OCI-LY1 (cell line): ENCODE data around the gene RAE1.
"Not testable (repeated sequence)": the region's sequence is repeated elsewhere in the genome, so short reads cannot be mapped to it uniquely, and the experiment has no call there.

Source experiments
- H2AFZ ChIP-seq: fragments of 200-600 bp; sonication (generic), shearing (Covaris generic); 2 replicates; pipeline ENCODE4 v1.6.0; 2014; ENCODE audit warnings: antibody characterized with exemption, mild to moderate bottlenecking, low read length
- H3F3A ChIP-seq: fragments of 200-600 bp; sonication (generic), shearing (Covaris generic); 2 replicates; pipeline ENCODE4 v1.6.0; 2014; ENCODE audit warnings: mild to moderate bottlenecking, antibody characterized with exemption, low read length, moderate library complexity; ENCODE audit not compliant: insufficient read depth
- H3K27ac ChIP-seq: fragments of 200-600 bp; sonication (generic); 2 replicates; pipeline ENCODE4 v1.5.1; 2014; ENCODE audit warnings: low read length, mixed run types, mild to moderate bottlenecking, low read depth; ENCODE audit not compliant: poor library complexity, severe bottlenecking
- H3K27me3 ChIP-seq: fragments of 200-600 bp; sonication (generic); 2 replicates; pipeline ENCODE4 v1.6.0; 2014; ENCODE audit warnings: antibody characterized with exemption, mild to moderate bottlenecking, low read length, moderate library complexity; ENCODE audit not compliant: insufficient read depth
- H3K36me3 ChIP-seq: fragments of 200-600 bp; sonication (generic); 2 replicates; pipeline ENCODE4 v1.6.1; 2014; ENCODE audit warnings: mild to moderate bottlenecking, antibody characterized with exemption, low read length, moderate library complexity, mixed read lengths; ENCODE audit not compliant: insufficient read depth
- H3K4me1 ChIP-seq: fragments of 200-600 bp; sonication (generic); 2 replicates; pipeline ENCODE4 v1.5.1; 2014; ENCODE audit warnings: mild to moderate bottlenecking, low read length, moderate library complexity; ENCODE audit not compliant: insufficient read depth, severe bottlenecking
- H3K4me2 ChIP-seq: fragments of 200-600 bp; sonication (generic), shearing (Covaris generic); 2 replicates; pipeline ENCODE4 v1.6.1; 2014; ENCODE audit warnings: low read length
- H3K4me3 ChIP-seq: fragments of 200-600 bp; sonication (generic); 2 replicates; pipeline ENCODE4 v1.5.1; 2014; ENCODE audit warnings: low read length, low read depth, mild to moderate bottlenecking, mixed read lengths; ENCODE audit not compliant: poor library complexity, severe bottlenecking
- H3K79me2 ChIP-seq: fragments of 200-600 bp; shearing (Covaris generic); 2 replicates; pipeline ENCODE4 v1.6.1; 2016; ENCODE audit warnings: mixed run types, low read length, mixed read lengths; ENCODE audit not compliant: insufficient read depth
- H3K9ac ChIP-seq: fragments of 200-600 bp; sonication (generic), shearing (Covaris generic); 2 replicates; pipeline ENCODE4 v1.6.1; 2014; ENCODE audit warnings: mild to moderate bottlenecking, low read length, mixed read lengths
- H3K9me2 ChIP-seq: fragments of 200-600 bp; sonication (generic), shearing (Covaris generic); 2 replicates; pipeline ENCODE4 v1.6.1; 2014; ENCODE audit warnings: low read depth, mild to moderate bottlenecking, low read length, mixed read lengths
- H3K9me3 ChIP-seq: fragments of 200-600 bp; shearing (Covaris generic); 2 replicates; pipeline ENCODE4 v1.6.1; 2014; ENCODE audit warnings: low read length, mixed read lengths
- H4K20me1 ChIP-seq: fragments of 200-600 bp; sonication (generic), shearing (Covaris generic); 2 replicates; pipeline ENCODE4 v1.6.0; 2016; ENCODE audit warnings: mild to moderate bottlenecking, low read length; ENCODE audit not compliant: insufficient read depth
- EZH2 ChIP-seq: fragments of 200-600 bp; sonication (generic), shearing (Covaris generic); IDR thresholded peaks from 2 replicates; pipeline ENCODE4 v1.8.0; 2017; ENCODE audit warnings: borderline replicate concordance, mixed run types, mild to moderate bottlenecking, antibody characterized with exemption, low read length, moderate library complexity, mixed read lengths
- TF ChIP-seq, protein P1 (sequence below): fragments of 200-600 bp; sonication (generic), shearing (Covaris generic); IDR thresholded peaks from 2 replicates; pipeline ENCODE4 v1.5.1; 2017; ENCODE audit warnings: mild to moderate bottlenecking, antibody characterized with exemption, low read length, moderate library complexity, mixed read lengths

Gene RAE1

DNA sequence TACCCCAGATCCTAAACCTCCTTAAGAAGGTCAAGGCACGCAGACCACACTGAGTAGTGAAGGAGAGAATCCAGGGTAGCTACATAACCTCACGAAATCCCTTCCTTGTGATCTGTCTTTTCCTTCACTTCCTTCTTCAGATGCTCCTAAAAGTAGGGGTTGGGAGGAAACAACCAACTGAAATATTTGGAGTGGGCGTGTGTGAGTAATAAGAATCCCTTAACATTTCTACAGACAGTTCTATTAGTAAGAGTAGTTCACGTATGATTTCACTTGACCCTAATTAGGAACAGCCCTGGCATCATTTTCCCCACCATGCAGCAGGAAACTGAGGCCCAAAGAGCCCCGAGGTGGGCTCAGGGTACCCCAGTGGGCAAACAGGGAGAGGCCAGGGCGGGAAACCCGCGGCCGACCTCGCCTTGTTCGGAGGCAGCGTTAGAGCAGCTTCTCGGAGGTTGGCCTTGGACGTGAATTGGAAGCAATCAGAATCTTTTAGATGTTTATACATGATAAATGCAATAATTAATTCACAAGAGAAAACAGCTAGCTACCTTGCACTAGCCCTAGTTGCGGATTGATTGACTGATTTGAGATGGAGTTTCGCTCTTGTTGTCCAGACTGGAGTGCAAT, 859 bp upstream of the RAE1 start:
- H3K4me3 ChIP-seq, result no peak overlapping the region
- no peak overlapping the region for H3K9ac ChIP-seq
- H2AFZ ChIP-seq, result no peak overlapping the region
- H3K9me2 ChIP-seq, result no peaks in the 10 kb centered on the region
- TF ChIP-seq, protein P1, sequence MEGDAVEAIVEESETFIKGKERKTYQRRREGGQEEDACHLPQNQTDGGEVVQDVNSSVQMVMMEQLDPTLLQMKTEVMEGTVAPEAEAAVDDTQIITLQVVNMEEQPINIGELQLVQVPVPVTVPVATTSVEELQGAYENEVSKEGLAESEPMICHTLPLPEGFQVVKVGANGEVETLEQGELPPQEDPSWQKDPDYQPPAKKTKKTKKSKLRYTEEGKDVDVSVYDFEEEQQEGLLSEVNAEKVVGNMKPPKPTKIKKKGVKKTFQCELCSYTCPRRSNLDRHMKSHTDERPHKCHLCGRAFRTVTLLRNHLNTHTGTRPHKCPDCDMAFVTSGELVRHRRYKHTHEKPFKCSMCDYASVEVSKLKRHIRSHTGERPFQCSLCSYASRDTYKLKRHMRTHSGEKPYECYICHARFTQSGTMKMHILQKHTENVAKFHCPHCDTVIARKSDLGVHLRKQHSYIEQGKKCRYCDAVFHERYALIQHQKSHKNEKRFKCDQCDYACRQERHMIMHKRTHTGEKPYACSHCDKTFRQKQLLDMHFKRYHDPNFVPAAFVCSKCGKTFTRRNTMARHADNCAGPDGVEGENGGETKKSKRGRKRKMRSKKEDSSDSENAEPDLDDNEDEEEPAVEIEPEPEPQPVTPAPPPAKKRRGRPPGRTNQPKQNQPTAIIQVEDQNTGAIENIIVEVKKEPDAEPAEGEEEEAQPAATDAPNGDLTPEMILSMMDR, result no peak
- no peak for TF ChIP-seq EZH2
- H3K9me3 ChIP-seq, result no peaks in the 10 kb centered on the region
- no peak overlapping the region for H3K4me2 ChIP-seq
- no peaks in the 10 kb centered on the region for H3F3A ChIP-seq
- H3K4me1 ChIP-seq, result peaks cover 17% of the 10 kb centered on the region
- H3K79me2 ChIP-seq, result peaks cover 27% of the 10 kb centered on the region
- H3K27ac ChIP-seq, result no peak overlapping the region
- H3K36me3 ChIP-seq, result peaks cover 29% of the 10 kb centered on the region
- H4K20me1 ChIP-seq, result no peaks in the 10 kb centered on the region
- no peaks in the 10 kb centered on the region for H3K27me3 ChIP-seq

DNA sequence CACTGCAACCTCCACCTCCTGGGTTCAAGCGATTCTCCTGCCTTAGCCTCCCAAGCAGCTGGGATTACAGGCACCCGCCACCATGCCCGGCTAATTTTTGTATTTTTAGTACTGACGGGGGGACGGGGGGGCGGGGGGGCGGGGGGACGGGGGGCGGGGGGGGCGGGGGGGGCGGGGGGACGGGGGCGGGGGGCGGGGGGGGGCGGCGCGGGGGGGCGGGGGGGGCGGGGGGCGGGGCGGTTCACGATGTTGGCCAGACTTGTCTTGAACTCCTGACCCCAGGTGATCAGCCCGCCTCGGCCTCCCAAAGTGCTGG, 371 bp upstream of the RAE1 start:
- Histone ChIP-seq H3K4me3 (peak overlapping the region; percentile 99), H3K36me3 (peaks cover 29% of the 10 kb centered on the region), H3K4me1 (peaks cover 17% of the 10 kb centered on the region), H3K79me2 (peaks cover 27% of the 10 kb centered on the region), H3K4me2 (peak overlapping the region; percentile 73), H3K9ac (peak overlapping the region; percentile 96), H3K27ac (peak overlapping the region; percentile 65)
- not testable (repeated sequence) for H3K9me2 ChIP-seq, H3F3A ChIP-seq, H4K20me1 ChIP-seq, H2AFZ ChIP-seq, H3K9me3 ChIP-seq, H3K27me3 ChIP-seq

DNA sequence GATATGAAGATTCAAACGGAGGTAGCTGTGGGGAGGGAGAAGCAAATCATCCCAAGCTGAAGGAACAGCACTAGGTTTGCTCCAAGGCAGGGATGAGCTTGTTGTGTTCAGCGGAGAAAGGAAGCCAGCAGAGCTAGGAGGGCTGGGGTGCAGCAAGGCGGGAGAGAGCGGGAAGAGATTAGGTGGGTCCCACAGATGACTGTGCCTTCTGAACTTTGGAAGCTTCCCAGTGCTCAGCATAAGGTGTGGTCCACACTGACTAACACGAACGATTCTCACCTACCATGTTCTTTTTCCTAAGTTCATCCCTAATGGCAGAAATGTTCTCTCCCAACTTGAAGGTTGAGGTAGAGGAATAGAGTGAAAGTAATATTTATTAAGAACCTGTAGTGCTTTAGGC, 1.2 kb downstream of the RAE1 start:
- H3K36me3 ChIP-seq, result peaks cover 29% of the 10 kb centered on the region
- peak overlapping the region; percentile 73 for H3K4me2 ChIP-seq
- no peaks in the 10 kb centered on the region for H3F3A ChIP-seq
- peak overlapping the region; percentile 99 for H3K4me3 ChIP-seq
- H4K20me1 ChIP-seq, result no peaks in the 10 kb centered on the region
- peaks cover 27% of the 10 kb centered on the region for H3K79me2 ChIP-seq
- no peak overlapping the region for H3K27ac ChIP-seq
- H3K27me3 ChIP-seq, result no peaks in the 10 kb centered on the region
- peaks cover 17% of the 10 kb centered on the region for H3K4me1 ChIP-seq
- no peaks in the 10 kb centered on the region for H3K9me2 ChIP-seq
- H3K9me3 ChIP-seq, result no peaks in the 10 kb centered on the region
- no peak for TF ChIP-seq EZH2
- TF ChIP-seq, protein P1, result no peak
- peak overlapping the region; percentile 96 for H3K9ac ChIP-seq
- no peak overlapping the region for H2AFZ ChIP-seq

DNA sequence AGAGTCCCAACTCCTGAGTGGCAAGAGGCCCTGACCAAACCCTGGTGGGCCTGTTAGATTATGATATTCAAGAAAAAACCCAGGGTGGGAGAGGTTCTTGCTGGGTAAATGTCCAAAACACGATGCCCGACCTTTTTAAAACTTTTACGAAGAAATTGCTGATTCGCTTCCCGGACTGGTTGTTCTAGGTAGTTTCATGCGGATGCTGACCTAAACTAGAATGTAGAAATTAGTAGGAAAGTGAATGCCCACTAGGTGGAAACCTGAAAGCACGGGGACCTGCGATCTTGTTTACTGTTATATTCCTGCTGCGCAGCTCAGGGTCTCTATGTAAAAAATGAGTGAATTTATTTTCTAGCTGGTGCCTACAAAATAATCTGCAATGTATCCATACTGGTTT, 2.3 kb downstream of the RAE1 start:
- Histone ChIP-seq H2AFZ (no peak overlapping the region), H4K20me1 (no peaks in the 10 kb centered on the region), H3K27me3 (no peaks in the 10 kb centered on the region), H3K27ac (no peak overlapping the region), H3F3A (no peaks in the 10 kb centered on the region), H3K4me3 (no peak overlapping the region), H3K4me2 (no peak overlapping the region), H3K79me2 (peaks cover 27% of the 10 kb centered on the region), H3K4me1 (peaks cover 17% of the 10 kb centered on the region), H3K9me2 (no peaks in the 10 kb centered on the region), H3K9me3 (no peaks in the 10 kb centered on the region), H3K9ac (no peak overlapping the region), H3K36me3 (peaks cover 29% of the 10 kb centered on the region)
- TF ChIP-seq, protein P1, result no peak
- TF ChIP-seq EZH2, result no peak
